ENCODE results near the gene POLA2.

- TF ChIP-seq CTCF (IDR thresholded peaks at IDR 0.05; ENCODE audit: extremely low read depth in 1 of 2, insufficient read depth in 1 of 2, low read depth in 1 of 2, low read length in 2 of 2) (no peak), POLR2AphosphoS5 (IDR thresholded peaks at IDR 0.05; ENCODE audit: insufficient read depth, low read depth, low read length) (no peak), POLR2A (IDR thresholded peaks at IDR 0.05; ENCODE audit: low read depth, low read length) (no peak), MAX (IDR thresholded peaks at IDR 0.05; ENCODE audit: insufficient read depth, insufficient read length) (no peak), EZH2 (IDR thresholded peaks at IDR 0.05; ENCODE audit: borderline replicate concordance, low read depth, low read length, severe bottlenecking) (no peak), FOS (IDR thresholded peaks at IDR 0.05; ENCODE audit: borderline replicate concordance, insufficient read depth, low read length) (no peak)
Measured at GRCh38 chr11:65338676-65339075, 76.9 kb downstream of the POLA2 start.

Data from endothelial cell of umbilical vein (primary cell).